ENCODE measurements around the gene C1GALT1. TPM values are rescaled to one million over a fixed set of nuclear protein-coding genes. Genes with fewer than 3 reads are reported as not detected.

Gene C1GALT1
- total and polyA plus RNA-seq, 9 of the 15 experiments (the other 6 are each of a cell fraction or from before 2014, with no cell fraction given): 5.0 to 33.2 (median 24.1) TPM

- H3K4me2 ChIP-seq (ENCODE audit: insufficient read depth, low read length): no peak overlapping the region
- no peak for DNase-seq (ENCODE audit: extremely low read depth in 1 of 4, low spot score in 3 of 4)
- H4K20me1 ChIP-seq (replicated peaks; ENCODE audit: control insufficient read depth, insufficient read depth, low read length): no peaks in the 10 kb centered on the region
- no peak overlapping the region for H3K27ac ChIP-seq (ENCODE audit: extremely low read depth, low read depth, low read length)
- no peak overlapping the region for H2AFZ ChIP-seq (ENCODE audit: low read depth, low read length)
- in situ Hi-C loops (cut with MboI): no loop called here
- 50% methylated on average over 2 of the region's 2 CpGs for WGBS (ENCODE audit: insufficient coverage, low coverage, missing lambda C conversion rate)
- H3K9me1 ChIP-seq (ENCODE audit: control insufficient read depth, insufficient read depth, low read length): no peaks in the 10 kb centered on the region
- H3K79me2 ChIP-seq (ENCODE audit: control insufficient read depth, insufficient read depth, low read length): peaks cover 15% of the 10 kb centered on the region; the same call in 2 of the 3 replicates
- H3K9ac ChIP-seq (ENCODE audit: insufficient read depth in 1 of 2, low read depth in 2 of 2, low read length in 2 of 2): no peak overlapping the region
- H3K9me3 ChIP-seq (replicated peaks; ENCODE audit: control insufficient read depth, insufficient read depth, low read depth, low read length): no peaks in the 10 kb centered on the region
- intact Hi-C loops (cut with micrococcal nuclease): no loop called here
- no TSS peak for BruUV-seq (replicated peaks)
- TF ChIP-seq OTX1 (CRISPR knock-in tag; IDR thresholded peaks at IDR 0.05) (no peak), GTF2A2 (tag; IDR thresholded peaks at IDR 0.05) (no peak), E4F1 (CRISPR knock-in tag; IDR thresholded peaks at IDR 0.05; ENCODE audit: borderline replicate concordance) (no peak), FOXJ3 (CRISPR knock-in tag; IDR thresholded peaks at IDR 0.05) (no peak), MXI1 (IDR thresholded peaks at IDR 0.05; ENCODE audit: low read depth, low read length) (no peak), ZNF644 (tag; IDR thresholded peaks at IDR 0.05; ENCODE audit: low read depth) (no peak), NRF1 (conservative IDR thresholded peaks at IDR 0.05 in 1 of 2, IDR thresholded peaks at IDR 0.05 in 1 of 2) (no peak), SMARCA5 (IDR thresholded peaks at IDR 0.05) (no peak), GABPB2 (CRISPR knock-in tag; conservative IDR thresholded peaks at IDR 0.05) (no peak), HIVEP1 (CRISPR knock-in tag; IDR thresholded peaks at IDR 0.05) (no peak)
- ChIA-PET CTCF (ENCODE audit: low intra/inter-chr PET ratio) (no interaction called here), POLR2A (interaction anchor here (1.1 kb wide), 1 partner anchor 20 kb away, joined by 3 read pairs; no protein-coding TSS in a partner anchor)
- H3K4me3 ChIP-seq: no peak overlapping the region
- FAIRE-seq: no peak
- no peaks in the 10 kb centered on the region for H3K4me1 ChIP-seq (replicated peaks in 1 of 2; ENCODE audit: control insufficient read depth in 2 of 2, insufficient read depth in 2 of 2, low read length in 2 of 2)
- H3K36me3 ChIP-seq (ENCODE audit: control insufficient read depth, insufficient read depth, low read length): no peaks in the 10 kb centered on the region; the same call in 1 of the 3 replicates
- no peaks in the 10 kb centered on the region for H3K27me3 ChIP-seq (ENCODE audit: control insufficient read depth in 2 of 2, insufficient read depth in 2 of 2, low read length in 2 of 2)
- ATAC-seq: no peak
Measured at GRCh38 chr7:7228472-7228871, 46.1 kb downstream of the C1GALT1 start.

Measured in K562 (cell line).